OCI-LY1 (cell line): ENCODE results near the gene RNPS1.

Source experiments
- H2AFZ ChIP-seq: fragments of 200-600 bp; sonication (generic), shearing (Covaris generic); 2 replicates; pipeline ENCODE4 v1.6.0; 2014; ENCODE audit warnings: antibody characterized with exemption, mild to moderate bottlenecking, low read length
- H3F3A ChIP-seq: fragments of 200-600 bp; sonication (generic), shearing (Covaris generic); 2 replicates; pipeline ENCODE4 v1.6.0; 2014; ENCODE audit warnings: mild to moderate bottlenecking, antibody characterized with exemption, low read length, moderate library complexity; ENCODE audit not compliant: insufficient read depth
- H3K27ac ChIP-seq: fragments of 200-600 bp; sonication (generic); 2 replicates; pipeline ENCODE4 v1.5.1; 2014; ENCODE audit warnings: low read length, mixed run types, mild to moderate bottlenecking, low read depth; ENCODE audit not compliant: poor library complexity, severe bottlenecking
- H3K27me3 ChIP-seq: fragments of 200-600 bp; sonication (generic); 2 replicates; pipeline ENCODE4 v1.6.0; 2014; ENCODE audit warnings: antibody characterized with exemption, mild to moderate bottlenecking, low read length, moderate library complexity; ENCODE audit not compliant: insufficient read depth
- H3K36me3 ChIP-seq: fragments of 200-600 bp; sonication (generic); 2 replicates; pipeline ENCODE4 v1.6.1; 2014; ENCODE audit warnings: mild to moderate bottlenecking, antibody characterized with exemption, low read length, moderate library complexity, mixed read lengths; ENCODE audit not compliant: insufficient read depth
- H3K4me1 ChIP-seq: fragments of 200-600 bp; sonication (generic); 2 replicates; pipeline ENCODE4 v1.5.1; 2014; ENCODE audit warnings: mild to moderate bottlenecking, low read length, moderate library complexity; ENCODE audit not compliant: insufficient read depth, severe bottlenecking
- H3K4me2 ChIP-seq: fragments of 200-600 bp; sonication (generic), shearing (Covaris generic); 2 replicates; pipeline ENCODE4 v1.6.1; 2014; ENCODE audit warnings: low read length
- H3K4me3 ChIP-seq: fragments of 200-600 bp; sonication (generic); 2 replicates; pipeline ENCODE4 v1.5.1; 2014; ENCODE audit warnings: low read length, low read depth, mild to moderate bottlenecking, mixed read lengths; ENCODE audit not compliant: poor library complexity, severe bottlenecking
- H3K79me2 ChIP-seq: fragments of 200-600 bp; shearing (Covaris generic); 2 replicates; pipeline ENCODE4 v1.6.1; 2016; ENCODE audit warnings: mixed run types, low read length, mixed read lengths; ENCODE audit not compliant: insufficient read depth
- H3K9ac ChIP-seq: fragments of 200-600 bp; sonication (generic), shearing (Covaris generic); 2 replicates; pipeline ENCODE4 v1.6.1; 2014; ENCODE audit warnings: mild to moderate bottlenecking, low read length, mixed read lengths
- H3K9me2 ChIP-seq: fragments of 200-600 bp; sonication (generic), shearing (Covaris generic); 2 replicates; pipeline ENCODE4 v1.6.1; 2014; ENCODE audit warnings: low read depth, mild to moderate bottlenecking, low read length, mixed read lengths
- H3K9me3 ChIP-seq: fragments of 200-600 bp; shearing (Covaris generic); 2 replicates; pipeline ENCODE4 v1.6.1; 2014; ENCODE audit warnings: low read length, mixed read lengths
- H4K20me1 ChIP-seq: fragments of 200-600 bp; sonication (generic), shearing (Covaris generic); 2 replicates; pipeline ENCODE4 v1.6.0; 2016; ENCODE audit warnings: mild to moderate bottlenecking, low read length; ENCODE audit not compliant: insufficient read depth
- CTCF ChIP-seq: fragments of 200-600 bp; sonication (generic), shearing (Covaris generic); IDR thresholded peaks from 2 replicates; pipeline ENCODE4 v1.5.1; 2017; ENCODE audit warnings: mild to moderate bottlenecking, antibody characterized with exemption, low read length, moderate library complexity, mixed read lengths
- EZH2 ChIP-seq: fragments of 200-600 bp; sonication (generic), shearing (Covaris generic); IDR thresholded peaks from 2 replicates; pipeline ENCODE4 v1.8.0; 2017; ENCODE audit warnings: borderline replicate concordance, mixed run types, mild to moderate bottlenecking, antibody characterized with exemption, low read length, moderate library complexity, mixed read lengths

The RNPS1 gene

GRCh38 chr16:2273484-2273883 lies 5.6 kb upstream of the RNPS1 start:
- Histone ChIP-seq H3K9ac (no peak overlapping the region), H3K9me3 (no peaks in the 10 kb centered on the region), H3K27me3 (peaks cover 6% of the 10 kb centered on the region; the same call in 1 of the 2 replicates), H3F3A (no peaks in the 10 kb centered on the region), H3K79me2 (no peaks in the 10 kb centered on the region), H3K4me2 (no peak overlapping the region), H3K4me3 (no peak overlapping the region), H2AFZ (no peak overlapping the region), H4K20me1 (no peaks in the 10 kb centered on the region), H3K4me1 (peaks cover 13% of the 10 kb centered on the region), H3K27ac (no peak overlapping the region), H3K36me3 (no peaks in the 10 kb centered on the region; the same call in 1 of the 2 replicates), H3K9me2 (no peaks in the 10 kb centered on the region)
- no peak for TF ChIP-seq CTCF
- no peak for TF ChIP-seq EZH2

- Histone ChIP-seq H3K27ac (no peak overlapping the region), H3K27me3 (no peaks in the 10 kb centered on the region; the same call in 1 of the 2 replicates), H3K36me3 (no peaks in the 10 kb centered on the region; the same call in 1 of the 2 replicates), H4K20me1 (no peaks in the 10 kb centered on the region), H3K4me2 (no peak overlapping the region), H3K4me3 (no peak overlapping the region), H3F3A (no peaks in the 10 kb centered on the region), H2AFZ (no peak overlapping the region), H3K4me1 (peaks cover 14% of the 10 kb centered on the region), H3K9me2 (no peaks in the 10 kb centered on the region), H3K79me2 (peaks cover 6% of the 10 kb centered on the region), H3K9ac (no peak overlapping the region), H3K9me3 (no peaks in the 10 kb centered on the region)
- no peak for TF ChIP-seq CTCF
Observed at GRCh38 chr16:2271848-2272461, 4.0 kb upstream of the RNPS1 start.

GRCh38 chr16:2270588-2271470 lies 2.9 kb upstream of the RNPS1 start:
- Histone ChIP-seq H3K36me3 (peaks cover 8% of the 10 kb centered on the region), H4K20me1 (no peaks in the 10 kb centered on the region), H2AFZ (no peak overlapping the region), H3K4me2 (no peak overlapping the region), H3K27me3 (no peaks in the 10 kb centered on the region; the same call in 1 of the 2 replicates), H3K79me2 (peaks cover 18% of the 10 kb centered on the region), H3K9me3 (no peaks in the 10 kb centered on the region), H3K27ac (no peak overlapping the region), H3F3A (no peaks in the 10 kb centered on the region), H3K9ac (no peak overlapping the region), H3K9me2 (no peaks in the 10 kb centered on the region), H3K4me3 (no peak overlapping the region), H3K4me1 (peaks cover 24% of the 10 kb centered on the region)
- no peak for TF ChIP-seq CTCF
- no peak for TF ChIP-seq EZH2
